H1 (cell line): ENCODE measurements around the gene MPST. TPM values are rescaled to one million over a fixed set of nuclear protein-coding genes. Genes with fewer than 3 reads are reported as not detected.

Source experiments
- CTCF ChIA-PET: fragments of 300-600 bp; sonication (Branson Sonifier 250); formaldehyde crosslinking; loops from one replicate; lab custom pipeline; 2021; ENCODE audit not compliant: partially characterized antibody; lab: Charles Lee
- POLR2A ChIA-PET: fragments of 300-600 bp; sonication (Branson Sonifier 250); formaldehyde crosslinking; loops from one replicate; lab custom pipeline; 2021; ENCODE audit warnings: inconsistent platforms; ENCODE audit not compliant: partially characterized antibody; lab: Charles Lee
- DNase-seq, 2 experiments: peaks; one replicate each; pipeline versions ENCODE4 v3.0.0 to v3.0.0-alpha.2; 2010 to 2022; ENCODE audit warnings: low spot score in 2 of 2, low read depth in 1 of 2, mixed read lengths in 1 of 2
- FAIRE-seq: peaks from 2 replicates; lab custom pipeline; 2011; peaks lifted over from hg19 to GRCh38; lab: Jason Lieb, UNC
- H2AFZ ChIP-seq: 2 replicates; pipeline ENCODE4 v1.8.1; 2012; ENCODE audit warnings: low read length, inconsistent platforms
- H2AK5ac ChIP-seq: 2 replicates; pipeline ENCODE4 v1.6.1; 2013; ENCODE audit warnings: low read depth, low read length
- H2BK120ac ChIP-seq: replicated peaks from 2 replicates; pipeline ENCODE3; 2013; ENCODE audit warnings: low read depth, low read length, inconsistent platforms
- H2BK12ac ChIP-seq: 2 replicates; pipeline ENCODE4 v1.6.1; 2013; ENCODE audit warnings: low read depth, low read length
- H2BK15ac ChIP-seq: 2 replicates; pipeline ENCODE4 v1.6.1; 2013; ENCODE audit warnings: low read length
- H2BK20ac ChIP-seq: 2 replicates; pipeline ENCODE4 v1.6.1; 2013; ENCODE audit warnings: low read length
- H2BK5ac ChIP-seq: 2 replicates; pipeline ENCODE4 v1.6.1; 2013; ENCODE audit warnings: low read depth, low read length
- H3K14ac ChIP-seq: 2 replicates; pipeline ENCODE4 v1.6.1; 2013; ENCODE audit warnings: inconsistent platforms; ENCODE audit not compliant: insufficient read length
- H3K18ac ChIP-seq: 2 replicates; pipeline ENCODE4 v1.6.1; 2013; ENCODE audit warnings: low read length; ENCODE audit errors: extremely low read depth
- H3K23ac ChIP-seq: 2 replicates; pipeline ENCODE4 v1.6.1; 2013; ENCODE audit warnings: inconsistent platforms; ENCODE audit not compliant: insufficient read length
- H3K23me2 ChIP-seq: 2 replicates; pipeline ENCODE4 v1.6.1; 2013; ENCODE audit warnings: low read depth, low read length
- H3K27ac ChIP-seq: 2 replicates; pipeline ENCODE4 v1.6.1; 2011; ENCODE audit warnings: low read depth, low read length, inconsistent platforms
- H3K27me3 ChIP-seq, 4 experiments: replicated peaks in 1 of 4; 1 replicate in 1 of 4; 2 replicates in 3 of 4; pipeline versions ENCODE4 v1.6.1 to v1.8.1; 2011 to 2013; ENCODE audit warnings: low read length in 3 of 4, mild to moderate bottlenecking in 3 of 4, inconsistent platforms in 2 of 4, mixed read lengths in 2 of 4, moderate library complexity in 1 of 4; ENCODE audit not compliant: control insufficient read depth in 3 of 4, insufficient read depth in 3 of 4; ENCODE audit errors: extremely low read depth in 1 of 4
- H3K36me3 ChIP-seq, 4 experiments: 2 replicates each; pipeline versions ENCODE4 v1.6.1 to v1.8.1; 2011 to 2013; ENCODE audit warnings: mild to moderate bottlenecking in 4 of 4, low read length in 3 of 4, moderate library complexity in 2 of 4, control low read depth in 1 of 4, inconsistent platforms in 1 of 4; ENCODE audit not compliant: insufficient read depth in 4 of 4, control insufficient read depth in 2 of 4
- H3K4ac ChIP-seq: replicated peaks from 2 replicates; pipeline ENCODE3; 2013; ENCODE audit warnings: low read length, low read depth, mixed read lengths, inconsistent platforms; ENCODE audit not compliant: insufficient read length
- H3K4me1 ChIP-seq, 4 experiments: replicated peaks in 1 of 4; 1 replicate in 1 of 4; 2 replicates in 3 of 4; pipeline versions ENCODE4 v1.6.1 to v1.8.1; 2011 to 2013; ENCODE audit warnings: low read length in 3 of 4, inconsistent platforms in 2 of 4, mixed read lengths in 1 of 4; ENCODE audit not compliant: insufficient read depth in 4 of 4, control insufficient read depth in 3 of 4
- H3K4me2 ChIP-seq, 2 experiments: 2 replicates each; pipeline versions ENCODE4 v1.6.1 to v1.8.1; 2011 to 2013; ENCODE audit warnings: low read depth in 2 of 2, low read length in 2 of 2, control low read depth in 1 of 2, inconsistent platforms in 1 of 2, mild to moderate bottlenecking in 1 of 2; ENCODE audit not compliant: insufficient read depth in 1 of 2
- H3K4me3 ChIP-seq, 4 experiments: fragments of 200-600, 300-600 bp in 1 of 4; sonication (generic), shearing (Covaris generic), sonication (Bioruptor Twin) in 1 of 4; 2 replicates each; pipeline versions ENCODE4 v1.5.1 to v1.8.1; 2011 to 2016; ENCODE audit warnings: low read length in 4 of 4, low read depth in 3 of 4, control low read depth in 2 of 4, inconsistent platforms in 2 of 4, mild to moderate bottlenecking in 2 of 4, mixed read lengths in 1 of 4, moderate library complexity in 1 of 4; ENCODE audit not compliant: insufficient read depth in 2 of 4; ENCODE audit errors: extremely low read depth in 1 of 4
- H3K56ac ChIP-seq: replicated peaks from 2 replicates; pipeline ENCODE3; 2013; ENCODE audit warnings: low read depth, mild to moderate bottlenecking, mixed read lengths, low read length, inconsistent platforms; ENCODE audit not compliant: insufficient read length
- H3K79me1 ChIP-seq: 2 replicates; pipeline ENCODE4 v1.6.1; 2013; ENCODE audit warnings: low read depth, low read length, control low read depth
- H3K79me2 ChIP-seq, 2 experiments: 2 replicates each; pipeline versions ENCODE4 v1.6.1 to v1.8.1; 2012 to 2013; ENCODE audit warnings: low read length in 2 of 2, mild to moderate bottlenecking in 2 of 2, inconsistent platforms in 1 of 2; ENCODE audit not compliant: insufficient read depth in 2 of 2, control insufficient read depth in 1 of 2
- H3K9ac ChIP-seq, 4 experiments: replicated peaks in 1 of 4; 1 replicate in 1 of 4; 2 replicates in 3 of 4; pipeline versions ENCODE4 v1.6.1 to v1.8.1; 2011 to 2013; ENCODE audit warnings: low read depth in 3 of 4, low read length in 3 of 4, control low read depth in 2 of 4, mild to moderate bottlenecking in 2 of 4, moderate library complexity in 2 of 4, inconsistent platforms in 1 of 4; ENCODE audit errors: extremely low read depth in 1 of 4
- H3K9me3 ChIP-seq, 2 experiments: 2 replicates each; pipeline versions ENCODE4 v1.6.1 to v1.8.1; 2012 to 2013; ENCODE audit warnings: mild to moderate bottlenecking in 2 of 2, moderate library complexity in 2 of 2, control low read depth in 1 of 2, inconsistent platforms in 1 of 2, low read depth in 1 of 2, low read length in 1 of 2, mixed read lengths in 1 of 2; ENCODE audit not compliant: insufficient read depth in 2 of 2
- H4K20me1 ChIP-seq, 2 experiments: replicated peaks in 1 of 2; 2 replicates each; pipeline versions ENCODE3 to v1.8.1; 2011 to 2013; ENCODE audit warnings: inconsistent platforms in 2 of 2, low read length in 2 of 2, mild to moderate bottlenecking in 1 of 2; ENCODE audit not compliant: insufficient read depth in 2 of 2, control insufficient read depth in 1 of 2
- H4K5ac ChIP-seq: 2 replicates; pipeline ENCODE4 v1.6.1; 2013; ENCODE audit warnings: low read length, low read depth, mixed read lengths, inconsistent platforms; ENCODE audit not compliant: insufficient read length
- H4K8ac ChIP-seq: 2 replicates; pipeline ENCODE4 v1.8.0; 2013; ENCODE audit warnings: mild to moderate bottlenecking, moderate library complexity, low read length, inconsistent platforms; ENCODE audit not compliant: insufficient read depth; ENCODE audit errors: extremely low read depth
- H4K91ac ChIP-seq: replicated peaks from 2 replicates; pipeline ENCODE3; 2013; ENCODE audit warnings: low read length, mixed read lengths, inconsistent platforms; ENCODE audit not compliant: insufficient read length
- CHD2 ChIP-seq: IDR thresholded peaks from 2 replicates; pipeline ENCODE4 v1.6.1; 2012; ENCODE audit warnings: low read length, improper control_type of control experiment
- EGR1 ChIP-seq: IDR thresholded peaks from 2 replicates; pipeline ENCODE4 v1.6.1; 2011; ENCODE audit warnings: low read depth, low read length, borderline replicate concordance
- EZH2 ChIP-seq: fragments of 200-600 bp; sonication (generic); IDR thresholded peaks from 2 replicates; pipeline ENCODE4 v1.7.1; 2012; ENCODE audit warnings: low read depth, mild to moderate bottlenecking, moderate library complexity, low read length, inconsistent platforms; ENCODE audit not compliant: severe bottlenecking
- GTF2F1 ChIP-seq: IDR thresholded peaks from 2 replicates; pipeline ENCODE4 v1.6.1; 2012; ENCODE audit warnings: low read depth, low read length, improper control_type of control experiment, borderline replicate concordance
- HDAC6 ChIP-seq: IDR thresholded peaks from one replicate; pipeline ENCODE4 v1.7.1; 2012; ENCODE audit warnings: low read depth, mild to moderate bottlenecking, inconsistent platforms, low read length, moderate library complexity
- JUN ChIP-seq: IDR thresholded peaks from 2 replicates; pipeline ENCODE4 v1.6.1; 2011; ENCODE audit warnings: low read depth, mild to moderate bottlenecking, improper control_type of control experiment, low read length
- NANOG ChIP-seq: IDR thresholded peaks from 2 replicates; pipeline ENCODE4 v1.6.1; 2011; ENCODE audit warnings: low read length, low read depth, mild to moderate bottlenecking, inconsistent platforms; ENCODE audit not compliant: insufficient read depth, poor library complexity, severe bottlenecking
- WGBS, 2 experiments: shearing (Covaris generic) in 1 of 2; methylation state at CpG; one replicate each; pipeline versions ENCODE4 v1.1.6 to v1.1.7; 2013 to 2015; ENCODE audit warnings: low lambda C conversion rate in 2 of 2, mixed read lengths in 2 of 2, inconsistent platforms in 1 of 2, low coverage in 1 of 2, missing lambda C conversion rate in 1 of 2; ENCODE audit not compliant: insufficient replicate concordance in 2 of 2, insufficient coverage in 1 of 2, insufficient read length in 1 of 2; ENCODE audit errors: extremely low coverage in 1 of 2, missing lambda C conversion rate in 1 of 2; 5-methylcytosine and 5-hydroxymethylcytosine counted together
- polyA plus RNA-seq, 7 experiments: library from polyadenylated mRNA; depleted of rRNA in 3 of 7; stranded (reverse) in 5 of 7; unstranded in 2 of 7; fragments of >200 nt in 5 of 7; fragments of 200-250 nt in 2 of 7; gene quantifications; 1 replicate in 5 of 7; 2 replicates in 1 of 7; 4 replicates in 1 of 7; pipeline versions ENCODE4 v1.2.1 to v1.2.3, GENCODE V29; 2011 to 2013; ENCODE audit warnings: missing spikeins in 2 of 7, mixed read lengths in 2 of 7
- total RNA-seq: library from RNA; stranded (reverse); fragmentation: NEBNext Ultra II Directional; extraction: Animal tissue kit (Norgen Biotek cat#: 25700); gene quantifications from 2 replicates; pipeline ENCODE4 v1.2.1, GENCODE V29; 2021
- TF ChIP-seq, protein P1 (sequence below): IDR thresholded peaks from 2 replicates; pipeline ENCODE4 v1.6.1; 2011; ENCODE audit warnings: low read depth, mild to moderate bottlenecking, low read length; ENCODE audit not compliant: insufficient read depth

Gene MPST
- total and polyA plus RNA-seq, 2 of the 8 experiments (the other 6 are each of a cell fraction or from before 2014, with no cell fraction given), result 86.0 to 124 TPM

DNA sequence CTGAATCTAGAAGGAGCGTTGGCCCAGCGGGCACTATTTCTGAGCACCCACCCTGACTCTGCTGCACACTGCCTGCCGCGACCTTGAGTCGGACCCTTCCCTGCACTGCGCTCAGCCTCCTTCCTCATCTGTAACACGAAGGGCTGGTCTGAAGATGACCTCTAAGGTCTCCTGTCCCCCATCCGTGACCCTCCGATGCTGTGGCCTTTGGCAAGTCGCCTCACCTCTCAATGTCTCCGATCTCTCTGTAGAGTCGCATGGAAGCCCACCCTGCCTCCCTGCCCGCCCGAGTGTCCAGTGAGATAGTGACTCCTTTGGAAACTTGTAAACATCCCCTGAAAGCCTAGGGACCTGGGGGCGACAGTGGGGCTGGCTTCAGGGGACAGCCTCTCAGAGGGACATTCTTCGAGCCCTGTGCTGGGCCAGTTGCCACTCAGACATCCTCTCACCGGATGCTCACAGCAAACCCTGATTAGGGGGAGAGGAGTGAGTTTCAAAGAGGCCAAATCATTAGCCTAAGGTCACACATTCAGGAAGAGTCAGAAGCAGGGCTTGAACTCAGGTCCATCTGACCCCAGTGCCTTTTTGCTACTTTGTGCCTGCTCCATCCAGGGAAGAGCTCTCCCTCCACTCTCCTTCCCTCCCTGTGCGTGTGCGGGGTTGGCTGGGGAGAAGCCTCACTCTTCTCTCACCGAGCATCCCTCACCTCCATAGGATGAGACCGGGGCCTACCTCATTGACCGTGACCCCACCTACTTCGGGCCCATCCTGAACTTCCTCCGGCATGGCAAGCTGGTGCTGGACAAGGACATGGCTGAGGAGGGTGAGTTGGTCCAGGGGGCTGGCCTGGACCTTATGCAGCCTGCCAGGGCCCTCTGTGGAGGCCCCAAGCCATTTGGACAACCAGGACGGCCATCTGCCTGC, 33.1 kb downstream of the MPST start:
- H2BK5ac ChIP-seq, result no peak overlapping the region
- no peak for FAIRE-seq
- no peak overlapping the region for H4K8ac ChIP-seq
- H3K9me3 ChIP-seq, result no peaks in the 10 kb centered on the region
- H2BK15ac ChIP-seq, result no peak overlapping the region
- 83% methylated on average over 19 of the region's 25 CpGs; no CpG with 5 or more reads in 1 of the 2 experiments for WGBS, 2 experiments
- ChIA-PET CTCF (interaction anchor here (1.0 to 3.3 kb wide), 4 partner anchors 7 to 207 kb away, joined by 3 to 27 read pairs (median 5); no protein-coding TSS in a partner anchor), POLR2A (interaction anchor here (0.5 to 2.2 kb wide), 9 partner anchors 9 to 525 kb away, joined by 3 to 6 read pairs (median 4); partner anchors contain the start of genes MPST and TST)
- no peak overlapping the region for H2BK12ac ChIP-seq
- no peak overlapping the region for H3K14ac ChIP-seq
- H3K4me1 ChIP-seq, result peaks cover 0 to 10% (median 7%) of the 10 kb centered on the region in 4 experiments; a peak in 5 of 7 replicates
- no peak overlapping the region for H4K91ac ChIP-seq
- H3K4me2 ChIP-seq, result peak overlapping the region; percentile 54 to 77
- no peaks in the 10 kb centered on the region for H3K79me1 ChIP-seq
- H2AK5ac ChIP-seq, result no peak overlapping the region
- peak overlapping the region; percentile 62 to 99 (median 69) for H3K4me3 ChIP-seq
- peaks cover 0 to 10% of the 10 kb centered on the region in 2 experiments for H4K20me1 ChIP-seq
- no peak overlapping the region for H3K27ac ChIP-seq
- H3K27me3 ChIP-seq, result no peaks in the 10 kb centered on the region; a peak in 3 of 7 replicates
- H2AFZ ChIP-seq, result no peak overlapping the region
- H3K36me3 ChIP-seq, result peaks cover 0 to 6% (median under 1%) of the 10 kb centered on the region in 4 experiments; a peak in 3 of 8 replicates
- H3K9ac ChIP-seq, result peak overlapping the region in 2 of 4 experiments; percentile 29 to 57; a peak in 4 of 7 replicates
- no peak overlapping the region for H3K4ac ChIP-seq
- no peak overlapping the region for H2BK120ac ChIP-seq
- H3K23me2 ChIP-seq, result peaks cover 5% of the 10 kb centered on the region; the same call in 1 of the 2 replicates
- H2BK20ac ChIP-seq, result no peak overlapping the region
- no peak overlapping the region for H4K5ac ChIP-seq
- no peak for DNase-seq
- no peak overlapping the region for H3K18ac ChIP-seq
- no peak overlapping the region for H3K23ac ChIP-seq
- H3K79me2 ChIP-seq, result no peaks in the 10 kb centered on the region
- H3K56ac ChIP-seq, result no peak overlapping the region
- no peak for TF ChIP-seq EZH2
- no peak for TF ChIP-seq NANOG
- TF ChIP-seq, protein P1, sequence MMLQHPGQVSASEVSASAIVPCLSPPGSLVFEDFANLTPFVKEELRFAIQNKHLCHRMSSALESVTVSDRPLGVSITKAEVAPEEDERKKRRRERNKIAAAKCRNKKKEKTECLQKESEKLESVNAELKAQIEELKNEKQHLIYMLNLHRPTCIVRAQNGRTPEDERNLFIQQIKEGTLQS, result no peak
- TF ChIP-seq JUN, result no peak
- no peak for TF ChIP-seq HDAC6
- no peak for TF ChIP-seq EGR1
- no peak for TF ChIP-seq GTF2F1
- no peak for TF ChIP-seq CHD2
